ENCODE data around the gene PHF11.

GRCh38 chr13:49521224-49521623, 25.5 kb downstream of the PHF11 start:
- TF ChIP-seq CTCF (IDR thresholded peaks at IDR 0.05; ENCODE audit: low read length) (no peak), EZH2 (IDR thresholded peaks at IDR 0.05; ENCODE audit: borderline replicate concordance, low read length) (no peak)
